ENCODE measurements around the gene CLEC3B.

Gene CLEC3B

GRCh38 chr3:45003859-45004258 is 22.2 kb upstream of the CLEC3B start:
- DNase-seq, result no peak

DNA sequence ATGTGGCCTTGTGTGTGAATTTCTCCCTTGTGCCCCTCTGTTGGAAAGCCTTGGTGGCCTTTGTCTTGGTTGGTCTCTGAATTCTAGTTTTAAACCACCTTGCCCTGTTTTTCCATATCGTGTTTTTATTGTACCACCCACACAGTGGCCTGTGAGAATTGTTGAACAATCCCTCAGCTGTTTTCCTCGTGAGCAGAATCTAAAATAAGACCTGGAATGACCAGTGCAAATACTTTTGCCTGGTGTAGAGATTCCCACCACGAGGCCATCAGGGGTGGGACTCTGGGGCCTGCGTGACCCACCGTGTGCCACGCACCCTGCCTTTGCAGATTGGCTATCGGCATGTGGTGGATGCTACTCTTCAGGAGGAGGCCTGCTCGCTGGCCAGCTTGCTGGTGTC is 19.0 kb upstream of the CLEC3B start:
- DNase-seq, result no peak

DNA sequence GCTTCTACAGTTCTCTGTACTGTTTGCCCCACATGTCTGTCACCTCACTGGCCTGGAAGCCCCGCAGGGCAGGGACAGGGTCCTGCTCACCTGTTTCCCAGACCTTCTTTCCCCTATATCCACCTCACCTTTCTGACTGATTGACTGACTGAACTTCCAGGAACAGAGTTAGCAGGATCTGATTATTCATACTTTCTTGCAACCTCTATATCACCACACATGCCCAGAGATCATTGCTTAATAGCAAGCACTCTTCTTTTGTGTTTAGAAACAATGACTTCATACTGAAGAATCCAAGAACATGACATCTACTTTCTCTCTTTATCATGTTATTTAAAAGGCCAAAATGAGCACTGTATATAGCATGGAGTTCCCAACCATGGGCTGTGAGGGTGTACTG is 18.0 kb upstream of the CLEC3B start:
- no peak for DNase-seq

DNA sequence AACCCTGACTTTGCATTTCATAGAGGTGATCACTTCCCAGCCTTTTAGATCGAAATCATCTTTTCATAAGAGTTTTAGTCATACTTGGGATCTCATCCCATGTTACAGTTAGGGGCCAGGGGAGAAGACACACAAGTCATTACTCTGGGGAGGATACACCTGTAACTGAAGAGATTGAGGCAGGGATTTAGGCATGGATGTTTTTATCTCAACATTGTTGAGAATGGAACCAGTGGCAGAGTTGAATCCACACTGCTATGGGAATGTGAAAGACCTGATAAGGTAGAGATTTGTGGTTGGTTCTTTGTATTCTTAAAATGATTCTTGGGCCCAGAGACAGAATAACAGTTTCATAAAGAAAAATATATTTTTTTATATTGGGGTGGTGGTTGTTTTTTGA is 16.2 kb upstream of the CLEC3B start:
- DNase-seq, result no peak

- no peak for DNase-seq
These were observed 15.2 kb upstream of the CLEC3B start for GRCh38 chr3:45010811-45011333.

GRCh38 chr3:45011756-45012508 is 14.2 kb upstream of the CLEC3B start:
- DNase-seq, result no peak

- no peak for DNase-seq
These were observed 13.5 kb upstream of the CLEC3B start for GRCh38 chr3:45012577-45012976.

DNA sequence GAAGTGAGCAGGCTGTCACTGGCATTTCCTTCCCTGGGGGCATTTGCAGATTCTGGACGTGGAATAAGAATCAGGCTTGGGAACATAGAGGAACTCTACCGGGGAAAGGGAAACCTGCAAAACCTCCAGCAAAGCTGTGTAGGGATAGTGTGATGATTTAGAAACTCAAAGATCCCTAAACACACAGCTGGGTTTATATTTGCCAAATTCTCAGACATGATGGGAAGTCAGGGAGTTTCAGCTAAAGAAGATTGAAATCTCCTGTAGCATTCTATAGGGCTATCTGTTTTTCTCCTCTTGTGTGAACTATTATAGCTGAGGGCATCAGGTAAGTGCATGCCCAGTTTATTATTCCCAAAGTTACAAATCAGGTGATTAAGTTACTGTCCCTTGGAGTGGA is 9.2 kb upstream of the CLEC3B start:
- no peak for DNase-seq

DNA sequence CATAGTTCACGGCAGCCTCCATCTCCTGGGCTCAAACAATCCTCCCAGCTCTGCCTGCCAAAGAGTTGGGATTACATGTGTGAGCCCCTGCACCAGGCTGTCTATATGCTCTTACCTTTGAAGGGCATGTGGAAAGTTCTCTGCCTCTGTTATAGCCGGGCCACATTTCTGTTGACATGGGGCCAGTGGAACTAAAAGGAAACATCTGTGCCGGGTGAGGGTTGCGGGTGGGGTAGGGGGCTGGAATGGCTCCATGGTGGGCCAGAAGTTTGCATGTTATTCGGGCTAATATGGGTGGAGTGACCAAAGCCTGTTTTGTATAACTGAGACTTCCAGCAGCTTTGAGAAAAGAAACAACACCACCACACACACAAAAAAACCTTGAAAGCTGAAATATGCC is 8.3 kb upstream of the CLEC3B start:
- no peak for DNase-seq

GRCh38 chr3:45020534-45020933 is 5.6 kb upstream of the CLEC3B start:
- no peak for DNase-seq

- no peak for DNase-seq
These were observed 4.4 kb upstream of the CLEC3B start for GRCh38 chr3:45021524-45022297.

DNA sequence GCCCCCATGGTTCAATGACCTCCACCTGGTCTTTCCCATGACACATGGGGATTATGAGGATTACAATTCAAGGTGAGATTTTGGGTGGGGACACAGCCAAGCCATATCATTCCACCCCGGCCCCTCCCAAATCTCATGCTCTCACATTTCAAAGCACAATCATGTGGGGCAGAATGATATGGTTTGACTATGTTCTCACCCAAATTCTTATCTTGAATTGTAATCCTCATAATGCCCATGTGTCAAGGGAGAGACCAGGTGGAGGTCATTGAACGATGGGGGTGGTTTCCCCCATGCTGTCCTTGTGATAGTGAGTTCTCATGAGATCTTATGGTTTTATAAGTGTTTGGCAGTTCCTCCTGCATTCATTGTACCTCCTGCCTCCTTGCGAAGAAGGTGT is 2.4 kb upstream of the CLEC3B start:
- no peak for DNase-seq

GRCh38 chr3:45024542-45025255 is 1.4 kb upstream of the CLEC3B start:
- no peak for DNase-seq

DNA sequence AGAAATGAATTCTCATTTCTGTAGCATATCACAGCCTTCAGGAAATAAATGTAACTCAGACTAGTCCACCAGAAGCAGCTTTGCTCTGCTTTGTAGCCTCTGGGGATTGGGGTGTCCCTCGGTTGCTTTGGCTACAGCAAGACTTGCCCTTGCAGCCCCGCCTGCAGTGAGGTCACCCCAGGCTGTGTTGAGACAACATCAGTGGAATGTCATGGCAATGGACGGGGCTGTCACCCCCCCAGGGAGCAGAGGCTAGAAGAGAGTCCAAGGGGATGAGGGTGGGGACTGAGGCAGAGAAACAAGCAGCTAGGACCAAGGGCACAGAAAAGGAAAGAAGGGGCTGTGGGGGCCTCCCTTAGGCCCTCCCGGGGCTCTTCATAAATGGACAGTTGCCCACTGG is 854 bp downstream of the CLEC3B start:
- DNase-seq, result no peak

DNA sequence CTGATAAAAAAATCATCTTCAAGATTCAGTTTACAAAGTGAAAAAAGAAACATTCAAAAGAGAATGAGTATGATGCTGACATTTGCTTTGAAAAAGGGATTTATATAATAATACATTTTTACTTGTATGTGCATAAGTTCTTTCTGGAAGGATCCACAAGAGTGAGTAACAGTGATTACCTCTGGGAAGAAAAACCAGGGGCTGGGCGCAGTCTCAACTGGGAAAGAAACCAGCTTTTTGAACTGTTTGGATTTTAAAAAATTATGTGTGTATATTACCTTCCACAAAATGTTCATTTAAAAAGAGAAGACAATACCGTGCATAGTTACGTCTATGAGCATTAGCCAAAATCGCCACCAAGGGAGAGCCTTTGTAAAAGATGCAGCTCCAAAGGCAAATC is 1.3 kb downstream of the CLEC3B start:
- no peak for DNase-seq

GRCh38 chr3:45029216-45029615 is 3.1 kb downstream of the CLEC3B start:
- DNase-seq, result no peak

- no peak for DNase-seq
These were observed 3.6 kb downstream of the CLEC3B start for GRCh38 chr3:45029661-45030060.

- DNase-seq, result no peak
These were observed 5.4 kb downstream of the CLEC3B start for GRCh38 chr3:45031531-45031930.

- no peak for DNase-seq
These were observed 6.0 kb downstream of the CLEC3B start for GRCh38 chr3:45032113-45032512.

DNA sequence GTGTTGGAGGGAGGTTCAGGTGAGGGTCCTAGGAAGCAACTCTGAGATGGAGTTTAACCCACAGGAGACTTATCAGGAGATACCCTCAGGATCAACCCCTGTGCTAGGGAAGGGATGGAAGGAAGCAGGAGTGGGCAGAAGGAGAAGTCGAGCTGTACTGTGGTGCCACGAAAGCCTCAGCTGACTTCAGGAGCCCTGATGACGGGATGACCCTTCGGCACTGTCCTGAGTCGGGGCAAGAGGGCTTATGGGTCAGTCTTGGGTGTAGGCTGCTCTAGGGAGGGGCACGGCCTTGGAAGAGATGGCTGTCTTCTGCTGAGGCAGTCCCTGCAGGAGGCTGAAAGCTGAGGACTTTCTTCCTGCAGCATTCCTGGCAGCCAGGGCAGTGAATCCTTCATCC is 7.7 kb downstream of the CLEC3B start:
- no peak for DNase-seq

- DNase-seq, result no peak
These were observed 8.6 kb downstream of the CLEC3B start for GRCh38 chr3:45034612-45035252.

DNA sequence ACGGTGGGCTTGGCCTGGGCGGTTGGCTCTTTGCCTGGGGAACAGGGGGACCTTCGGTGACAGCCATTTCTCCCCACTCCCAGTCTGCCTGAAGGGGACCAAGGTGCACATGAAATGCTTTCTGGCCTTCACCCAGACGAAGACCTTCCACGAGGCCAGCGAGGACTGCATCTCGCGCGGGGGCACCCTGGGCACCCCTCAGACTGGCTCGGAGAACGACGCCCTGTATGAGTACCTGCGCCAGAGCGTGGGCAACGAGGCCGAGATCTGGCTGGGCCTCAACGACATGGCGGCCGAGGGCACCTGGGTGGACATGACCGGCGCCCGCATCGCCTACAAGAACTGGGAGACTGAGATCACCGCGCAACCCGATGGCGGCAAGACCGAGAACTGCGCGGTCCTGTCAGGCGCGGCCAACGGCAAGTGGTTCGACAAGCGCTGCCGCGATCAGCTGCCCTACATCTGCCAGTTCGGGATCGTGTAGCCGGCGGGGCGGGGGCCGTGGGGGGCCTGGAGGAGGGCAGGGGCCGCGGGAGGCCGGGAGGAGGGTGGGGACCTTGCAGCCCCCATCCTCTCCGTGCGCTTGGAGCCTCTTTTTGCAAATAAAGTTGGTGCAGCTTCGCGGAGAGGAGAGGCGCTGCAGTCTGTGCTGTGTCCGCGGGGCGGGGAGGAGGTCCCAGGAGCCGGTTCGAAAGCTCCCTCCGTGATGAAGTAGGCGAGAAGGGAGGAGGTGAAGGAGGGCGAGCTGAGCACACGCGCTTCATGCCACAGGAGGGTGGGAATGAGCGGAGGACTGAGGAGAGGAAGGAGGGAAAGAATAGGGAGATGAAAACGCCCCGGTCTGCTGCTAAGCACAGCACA is 9.6 kb downstream of the CLEC3B start:
- no peak for DNase-seq

Measured in NCI-H187 (cell line).